Measurements from ENCODE around the gene KCNC4.

DNA sequence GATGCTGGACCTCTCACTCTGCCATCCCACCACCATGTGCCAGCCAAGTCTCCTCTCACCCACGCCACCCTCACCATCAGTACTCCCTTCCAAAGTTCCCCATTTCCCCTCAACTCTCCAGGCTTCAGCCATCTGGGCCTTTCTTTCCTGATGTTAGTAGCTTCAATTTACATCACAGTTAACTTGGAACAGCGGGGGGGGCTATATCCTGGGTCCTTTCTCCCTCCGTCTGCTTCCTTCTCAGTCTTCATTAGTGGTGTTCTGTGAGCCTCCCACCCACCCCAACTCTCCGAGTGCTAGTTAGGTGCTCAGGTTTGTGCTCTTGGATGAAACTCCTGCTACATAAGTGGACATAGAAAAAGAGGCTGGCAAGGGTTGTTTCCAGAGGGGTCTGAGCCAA lies 31.9 kb downstream of the KCNC4 start:
- TF ChIP-seq, protein P1, sequence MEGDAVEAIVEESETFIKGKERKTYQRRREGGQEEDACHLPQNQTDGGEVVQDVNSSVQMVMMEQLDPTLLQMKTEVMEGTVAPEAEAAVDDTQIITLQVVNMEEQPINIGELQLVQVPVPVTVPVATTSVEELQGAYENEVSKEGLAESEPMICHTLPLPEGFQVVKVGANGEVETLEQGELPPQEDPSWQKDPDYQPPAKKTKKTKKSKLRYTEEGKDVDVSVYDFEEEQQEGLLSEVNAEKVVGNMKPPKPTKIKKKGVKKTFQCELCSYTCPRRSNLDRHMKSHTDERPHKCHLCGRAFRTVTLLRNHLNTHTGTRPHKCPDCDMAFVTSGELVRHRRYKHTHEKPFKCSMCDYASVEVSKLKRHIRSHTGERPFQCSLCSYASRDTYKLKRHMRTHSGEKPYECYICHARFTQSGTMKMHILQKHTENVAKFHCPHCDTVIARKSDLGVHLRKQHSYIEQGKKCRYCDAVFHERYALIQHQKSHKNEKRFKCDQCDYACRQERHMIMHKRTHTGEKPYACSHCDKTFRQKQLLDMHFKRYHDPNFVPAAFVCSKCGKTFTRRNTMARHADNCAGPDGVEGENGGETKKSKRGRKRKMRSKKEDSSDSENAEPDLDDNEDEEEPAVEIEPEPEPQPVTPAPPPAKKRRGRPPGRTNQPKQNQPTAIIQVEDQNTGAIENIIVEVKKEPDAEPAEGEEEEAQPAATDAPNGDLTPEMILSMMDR (IDR thresholded peaks at IDR 0.05): no peak
- no peak for TF ChIP-seq POLR2AphosphoS5 (IDR thresholded peaks at IDR 0.05)
